Peyer's patch (tissue), 4 donors: Measurements from ENCODE around the gene KCNIP4.

ENCODE experiments used
- CTCF ChIP-seq, 6 experiments: fragments of 450-650 bp in 4 of 6; fragments of 200-600 bp in 2 of 6; sonication (generic) in 1 of 6; IDR thresholded peaks; one replicate each; pipeline ENCODE4 v1.5.1; 2017 to 2019; ENCODE audit warnings: antibody characterized with exemption in 6 of 6, mild to moderate bottlenecking in 3 of 6, moderate library complexity in 1 of 6
- POLR2A ChIP-seq, 2 donors: fragments of 450-650 bp; IDR thresholded peaks; one replicate each; pipeline ENCODE4 v1.5.1; 2017; ENCODE audit warnings: antibody characterized with exemption in 2 of 2, mild to moderate bottlenecking in 2 of 2, moderate library complexity in 2 of 2

DNA sequence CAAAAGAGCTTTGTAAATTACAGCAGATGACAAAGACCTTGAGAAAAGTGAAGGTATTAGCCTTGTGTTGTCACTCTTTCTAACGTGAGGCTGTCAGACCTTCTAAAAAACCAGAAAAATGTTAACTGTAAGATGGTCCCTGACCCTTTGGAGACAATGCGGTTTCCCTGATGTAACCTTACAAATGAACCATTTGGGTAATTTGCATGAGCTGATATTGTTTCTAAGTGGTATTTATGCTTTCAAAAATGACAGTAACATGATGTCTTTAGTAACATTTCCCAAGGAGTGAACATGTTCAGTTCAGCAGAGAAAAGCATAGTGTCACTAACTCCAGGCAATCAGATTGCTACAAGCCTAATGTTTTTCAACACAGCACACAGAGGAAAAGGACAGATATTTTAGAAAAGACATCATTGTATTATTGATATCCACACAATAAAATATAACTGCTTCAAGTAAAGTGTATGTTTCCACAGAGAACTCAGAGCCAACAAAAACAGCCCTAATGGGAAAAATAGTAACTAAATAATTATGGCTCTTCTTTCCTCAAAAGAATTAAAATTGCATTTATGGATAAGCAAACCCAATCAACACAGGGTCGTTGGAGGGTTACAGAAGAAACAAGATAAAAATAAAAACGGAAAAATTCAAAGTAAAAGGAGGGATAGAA, 434.4 kb downstream of the KCNIP4 start:
- TF ChIP-seq POLR2A (IDR thresholded peaks at IDR 0.05) (no peak), CTCF (IDR thresholded peaks at IDR 0.05) (no peak)
